Activated T-helper 2 cell treated with anti-CD3 and anti-CD28 coated beads, Interferon-gamma antibody, Interleukin-2, Interleukin-4, amounts not matched to agents 10 μg/mL and 5 μg/mL and 100 μg/mL, durations not matched to agents 14 hours and 24 hours and 36 hours (primary cell): ENCODE data around the gene ADRA2C. TPM values are rescaled to one million over a fixed set of nuclear protein-coding genes. Genes with fewer than 3 reads are reported as not detected.
"Not testable (repeated sequence)": the region's sequence is repeated elsewhere in the genome, so short reads cannot be mapped to it uniquely, and the experiment has no call there.

ENCODE experiments used
- DNase-seq: peaks from one replicate; pipeline ENCODE4 v3.0.0; 2021; ENCODE audit warnings: low spot score
- H3K27ac Mint-ChIP-seq: one replicate; pipeline ENCODE4 v1.8.0; 2021; ENCODE audit warnings: mixed read lengths
- H3K27me3 Mint-ChIP-seq: one replicate; pipeline ENCODE4 v1.8.0; 2021; ENCODE audit warnings: low read depth, mixed read lengths
- H3K36me3 Mint-ChIP-seq: one replicate; pipeline ENCODE4 v1.8.0; 2021; ENCODE audit warnings: low read depth, mixed read lengths
- H3K4me1 Mint-ChIP-seq: one replicate; pipeline ENCODE4 v1.8.0; 2021; ENCODE audit warnings: low read depth, mixed read lengths
- H3K4me3 Mint-ChIP-seq: one replicate; pipeline ENCODE4 v1.8.0; 2021; ENCODE audit warnings: low read depth, mild to moderate bottlenecking, moderate library complexity, mixed read lengths
- H3K9me3 Mint-ChIP-seq: one replicate; pipeline ENCODE4 v1.8.0; 2021; ENCODE audit warnings: mixed read lengths
- intact Hi-C: fragments of 100-400 bp; cut with micrococcal nuclease; formaldehyde crosslinking; loops from one replicate; pipeline ENCODE4 v1.15.1; 2023
- total RNA-seq: library from RNA; stranded (reverse); gene quantifications from 2 replicates; pipeline ENCODE4 v1.2.3, GENCODE V29; 2022

ADRA2C gene
- total RNA-seq, 1 donor from 2014 or later, result not detected

DNA sequence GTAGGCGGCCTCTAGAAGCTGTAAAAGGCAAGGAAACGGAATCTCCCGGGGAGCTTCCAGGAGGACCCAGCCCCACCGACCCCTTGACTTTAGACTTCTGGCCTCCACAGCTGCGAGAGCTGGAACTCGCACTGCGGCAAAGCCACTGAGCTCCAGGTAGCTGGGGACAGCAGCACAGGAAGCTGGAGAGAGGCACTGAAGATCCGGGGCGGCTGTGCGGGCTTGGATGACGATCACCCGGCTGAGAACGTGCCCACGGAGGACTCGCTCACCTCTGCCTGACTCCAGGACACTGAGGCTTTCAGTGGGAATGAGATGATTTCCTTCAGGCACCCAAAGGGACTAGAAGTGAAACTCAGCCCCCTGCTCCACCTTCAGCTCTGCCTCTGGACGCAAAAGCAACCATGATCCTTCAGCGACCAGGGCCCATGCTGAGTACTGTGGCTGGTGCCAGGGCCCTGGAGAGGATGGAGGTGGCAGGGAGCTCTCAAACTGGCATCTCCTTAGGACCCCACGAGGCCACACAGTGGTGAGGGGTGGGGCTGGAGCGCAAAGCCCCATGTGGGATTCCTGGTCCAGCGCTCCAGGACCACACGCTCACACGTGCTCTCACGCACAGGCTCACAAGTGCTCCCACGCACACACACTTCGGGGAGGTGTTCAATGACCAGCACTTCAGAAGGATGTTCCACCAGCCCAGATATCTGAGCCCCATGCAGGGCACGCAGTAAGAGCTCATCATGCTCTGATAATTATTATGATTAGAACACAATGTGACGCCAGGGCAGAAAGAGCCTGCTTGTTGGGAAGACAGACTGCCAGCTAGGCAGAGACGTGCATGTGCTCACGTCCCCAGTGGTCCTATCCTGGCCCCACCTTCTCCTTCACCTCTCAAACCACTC is 47.2 kb downstream of the ADRA2C start:
- Mint-ChIP-seq H3K9me3 (no peaks in the 10 kb centered on the region), H3K27me3 (no peaks in the 10 kb centered on the region), H3K36me3 (no peaks in the 10 kb centered on the region), H3K4me1 (no peaks in the 10 kb centered on the region), H3K4me3 (no peak overlapping the region), H3K27ac (no peak overlapping the region)
- intact Hi-C loops, result no loop called here
- no peak for DNase-seq

- H3K4me3 Mint-ChIP-seq, result no peak overlapping the region
- H3K27ac Mint-ChIP-seq, result no peak overlapping the region
- no peak for DNase-seq
- no peaks in the 10 kb centered on the region for H3K4me1 Mint-ChIP-seq
- intact Hi-C loops, result no loop called here
- no peaks in the 10 kb centered on the region for H3K36me3 Mint-ChIP-seq
- H3K9me3 Mint-ChIP-seq, result no peaks in the 10 kb centered on the region
- no peaks in the 10 kb centered on the region for H3K27me3 Mint-ChIP-seq
These were observed 47.9 kb downstream of the ADRA2C start for GRCh38 chr4:3814053-3814570.

- H3K27me3 Mint-ChIP-seq, H3K9me3 Mint-ChIP-seq, H3K27ac Mint-ChIP-seq, DNase-seq, intact Hi-C loops, H3K4me1 Mint-ChIP-seq, H3K4me3 Mint-ChIP-seq, H3K36me3 Mint-ChIP-seq: not testable (repeated sequence)
These were observed 48.7 kb downstream of the ADRA2C start for GRCh38 chr4:3814838-3815237.

GRCh38 chr4:3816256-3816825 is 50.2 kb downstream of the ADRA2C start:
- no peak overlapping the region for H3K4me3 Mint-ChIP-seq
- DNase-seq, result no peak
- no peaks in the 10 kb centered on the region for H3K27me3 Mint-ChIP-seq
- no peaks in the 10 kb centered on the region for H3K36me3 Mint-ChIP-seq
- no peak overlapping the region for H3K27ac Mint-ChIP-seq
- H3K4me1 Mint-ChIP-seq, result no peaks in the 10 kb centered on the region
- H3K9me3 Mint-ChIP-seq, result no peaks in the 10 kb centered on the region
- intact Hi-C loops, result no loop called here

- Mint-ChIP-seq H3K27ac (no peak overlapping the region), H3K27me3 (no peaks in the 10 kb centered on the region), H3K9me3 (no peaks in the 10 kb centered on the region), H3K4me3 (no peak overlapping the region), H3K4me1 (no peaks in the 10 kb centered on the region), H3K36me3 (no peaks in the 10 kb centered on the region)
- no peak for DNase-seq
- intact Hi-C loops, result no loop called here
These were observed 51.1 kb downstream of the ADRA2C start for GRCh38 chr4:3816983-3817960.

Other genes with a start within 250 kb of the ADRA2C start
- gene LRPAP1, start 234.0 kb upstream of the ADRA2C start, total RNA-seq, result 80.1 and 84.1 TPM in 2 replicates